LNCAP (cell line): ENCODE data around the gene BLID.

Experiments used
- CTCF ChIP-seq: fragments of 450-650 bp; IDR thresholded peaks from 2 replicates; pipeline ENCODE4 v1.5.1; 2017; ENCODE audit warnings: mild to moderate bottlenecking

The BLID gene

GRCh38 chr11:122071709-122072202, 44.3 kb downstream of the BLID start:
- TF ChIP-seq CTCF, result no peak

- no peak for TF ChIP-seq CTCF
Observed at GRCh38 chr11:122069707-122070360, 46.2 kb downstream of the BLID start.

- TF ChIP-seq CTCF, result no peak
Observed at GRCh38 chr11:122068837-122069236, 47.2 kb downstream of the BLID start.

GRCh38 chr11:122068141-122068540, 47.9 kb downstream of the BLID start:
- no peak for TF ChIP-seq CTCF
